GM12878 (cell line): Measurements from ENCODE around the gene CCNDBP1. TPM values are rescaled to one million over a fixed set of nuclear protein-coding genes. Genes with fewer than 3 reads are reported as not detected.

Experiments used
- ATAC-seq: fragments of 200-7000 bp; cut with Tn5 transposase; 3 replicates; pipeline ENCODE4 v1.9.1; 2020; ENCODE audit warnings: mild to moderate bottlenecking, moderate library complexity
- BruUV-seq: library from RNA; stranded (reverse); fragments of 400-500 nt; replicated peaks from 2 replicates; lab custom pipeline; 2021; lab: Mats Ljungman, UMichigan
- CTCF ChIA-PET: fragments of 300-600 bp; sonication (Branson Sonifier 250); formaldehyde crosslinking; extraction: SDS; loops from one replicate; lab custom pipeline; 2021; ENCODE audit warnings: inconsistent platforms; lab: Yijun Ruan, JAX
- POLR2A ChIA-PET: fragments of 350-600 bp; formaldehyde crosslinking; extraction: SDS; loops from one replicate; lab custom pipeline; 2021; ENCODE audit warnings: inconsistent platforms; lab: Charles Lee
- RAD21 ChIA-PET: fragments of 300-600 bp; sonication (Branson Sonifier 250); formaldehyde crosslinking; loops from one replicate; lab custom pipeline; 2023; ENCODE audit warnings: antibody characterized with exemption; ENCODE audit not compliant: unreplicated experiment; lab: Charles Lee
- SMC1A ChIA-PET: fragments of 300-600 bp; sonication (Branson Sonifier 250); formaldehyde crosslinking; loops from one replicate; lab custom pipeline; 2023; ENCODE audit not compliant: unreplicated experiment, uncharacterized antibody; lab: Charles Lee
- DNase-seq: peaks from one replicate; pipeline ENCODE4 v3.0.0-alpha.2; 2011; ENCODE audit warnings: low read depth, low spot score
- FAIRE-seq: peaks from 3 replicates; lab custom pipeline; 2011; peaks lifted over from hg19 to GRCh38; lab: Jason Lieb, UNC
- H2AFZ ChIP-seq: 2 replicates; pipeline ENCODE4 v1.6.0; 2011; ENCODE audit warnings: low read depth, low read length, control low read depth; ENCODE audit not compliant: control insufficient read depth
- H3K27ac ChIP-seq: 2 replicates; pipeline ENCODE4 v1.5.1; 2011; ENCODE audit warnings: control low read depth; ENCODE audit not compliant: control insufficient read depth, insufficient read depth
- H3K27me3 ChIP-seq, 2 experiments: replicated peaks in 1 of 2; 2 replicates each; pipeline versions ENCODE4 v1.6.0 to v1.6.1; 2011; ENCODE audit warnings: low read length in 1 of 2; ENCODE audit not compliant: control insufficient read depth in 2 of 2, insufficient read depth in 2 of 2
- H3K36me3 ChIP-seq, 2 experiments: 2 replicates each; pipeline ENCODE4 v1.5.1; 2011; ENCODE audit warnings: low read length in 1 of 2; ENCODE audit not compliant: control insufficient read depth in 2 of 2, insufficient read depth in 2 of 2
- H3K4me1 ChIP-seq: 2 replicates; pipeline ENCODE4 v1.6.1; 2011; ENCODE audit warnings: mild to moderate bottlenecking, low read length, moderate library complexity, mixed read lengths; ENCODE audit not compliant: control insufficient read depth, insufficient read depth
- H3K4me2 ChIP-seq: 2 replicates; pipeline ENCODE4 v1.6.0; 2011; ENCODE audit warnings: control low read depth; ENCODE audit not compliant: control insufficient read depth, insufficient read depth
- H3K4me3 ChIP-seq: fragments of 200-600 bp; sonication (generic); 2 replicates; pipeline ENCODE4 v1.5.1; 2016
- H3K79me2 ChIP-seq: 2 replicates; pipeline ENCODE4 v1.6.0; 2011; ENCODE audit warnings: low read length; ENCODE audit not compliant: control insufficient read depth, insufficient read depth
- H3K9ac ChIP-seq: 2 replicates; pipeline ENCODE4 v1.8.0; 2011; ENCODE audit warnings: low read length, control low read depth, mixed read lengths; ENCODE audit not compliant: control insufficient read depth, insufficient read depth
- H3K9me3 ChIP-seq: replicated peaks from 3 replicates; pipeline ENCODE4 v1.5.1; 2011; ENCODE audit warnings: mild to moderate bottlenecking, low read length; ENCODE audit not compliant: control insufficient read depth, insufficient read depth
- H4K20me1 ChIP-seq: 2 replicates; pipeline ENCODE4 v1.6.0; 2011; ENCODE audit not compliant: control insufficient read depth, insufficient read depth
- CUX1 ChIP-seq: IDR thresholded peaks from 2 replicates; pipeline ENCODE4 v1.6.1; 2012; ENCODE audit warnings: improper control_type of control experiment, low read depth, low read length; ENCODE audit not compliant: insufficient replicate concordance
- E2F8 ChIP-seq: fragments of 450-650 bp; IDR thresholded peaks from 2 replicates; pipeline ENCODE4 v1.6.1; 2018; ENCODE audit warnings: mild to moderate bottlenecking, low read depth, moderate library complexity; ENCODE audit not compliant: partially characterized antibody
- FOXK2 ChIP-seq: fragments of 450-650 bp; IDR thresholded peaks from 2 replicates; pipeline ENCODE4 v1.6.1; 2017; ENCODE audit warnings: mild to moderate bottlenecking, moderate library complexity
- IRF4 ChIP-seq: IDR thresholded peaks from 2 replicates; pipeline ENCODE4 v1.6.1; 2011; ENCODE audit warnings: low read depth, low read length
- KAT2A ChIP-seq: conservative IDR thresholded peaks from 2 replicates; pipeline ENCODE4 v1.6.1; 2011; ENCODE audit warnings: low read depth, low read length; ENCODE audit not compliant: control insufficient read depth
- MEF2A ChIP-seq: IDR thresholded peaks from 2 replicates; pipeline ENCODE4 v1.6.1; 2011; ENCODE audit warnings: low read depth, mild to moderate bottlenecking, low read length, moderate library complexity; ENCODE audit not compliant: insufficient read depth
- MTA3 ChIP-seq: IDR thresholded peaks from 2 replicates; pipeline ENCODE4 v1.6.1; 2012; ENCODE audit warnings: low read length, inconsistent platforms, borderline replicate concordance
- NFYB ChIP-seq: IDR thresholded peaks from 2 replicates; pipeline ENCODE4 v1.6.1; 2011; ENCODE audit warnings: low read depth, mild to moderate bottlenecking, low read length, improper control_type of control experiment, moderate library complexity; ENCODE audit not compliant: insufficient read depth
- SIN3A ChIP-seq: IDR thresholded peaks from 2 replicates; pipeline ENCODE4 v1.6.1; 2012; ENCODE audit warnings: low read depth, low read length, improper control_type of control experiment
- USF2 ChIP-seq: IDR thresholded peaks from 2 replicates; pipeline ENCODE4 v1.6.1; 2011; ENCODE audit warnings: low read depth, low read length, improper control_type of control experiment, borderline replicate concordance
- ZNF274 ChIP-seq: IDR thresholded peaks from one replicate; pipeline ENCODE4 v1.8.0; 2011; ENCODE audit not compliant: insufficient read length, insufficient read depth
- WGBS: methylation state at CpG from one replicate; pipeline ENCODE4 v1.1.6; 2016; ENCODE audit warnings: low lambda C conversion rate; ENCODE audit not compliant: insufficient replicate concordance, insufficient coverage; ENCODE audit errors: missing lambda C conversion rate; 5-methylcytosine and 5-hydroxymethylcytosine counted together
- in situ Hi-C: fragments of 300-500 bp; cut with MboI; formaldehyde crosslinking; loops from 9 replicates; pipeline ENCODE4 v1.14.3; 2018; ENCODE audit warnings: mixed read lengths
- intact Hi-C: fragments of 100-400 bp; cut with micrococcal nuclease; formaldehyde crosslinking; loops from one replicate; pipeline ENCODE4 v1.14.2; 2022; ENCODE audit not compliant: unreplicated experiment
- polyA plus RNA-seq, 11 experiments: library from polyadenylated mRNA; depleted of rRNA in 4 of 11; unstranded in 6 of 11; stranded (reverse) in 5 of 11; fragments of >200 nt; fragmentation: Nextera tagmentation in 4 of 11; fragmentation: Illumina TruSeq in 1 of 11; extraction: Ambion mirVana in 4 of 11; extraction: Trizol in 1 of 11; gene quantifications; 1 replicate in 1 of 11; 2 replicates in 10 of 11; pipeline versions ENCODE4 v1.2.1 to v1.2.3, GENCODE V29; 2011 to 2016; ENCODE audit warnings: inconsistent platforms in 2 of 11, missing spikeins in 2 of 11, low read depth in 1 of 11
- total RNA-seq, 4 experiments: library from RNA; depleted of rRNA in 3 of 4; stranded (reverse); fragments of >200 nt in 3 of 4; fragmentation: Illumina TruSeq in 1 of 4; extraction: Trizol in 1 of 4; gene quantifications; 2 replicates each; pipeline versions ENCODE4 v1.2.1 to v1.2.3, GENCODE V29; 2013 to 2021

CCNDBP1 gene
- total and polyA plus RNA-seq, 10 of the 15 experiments (the other 5 are each of a cell fraction or from before 2014, with no cell fraction given) = 30.1 to 86.7 (median 42.2) TPM

DNA sequence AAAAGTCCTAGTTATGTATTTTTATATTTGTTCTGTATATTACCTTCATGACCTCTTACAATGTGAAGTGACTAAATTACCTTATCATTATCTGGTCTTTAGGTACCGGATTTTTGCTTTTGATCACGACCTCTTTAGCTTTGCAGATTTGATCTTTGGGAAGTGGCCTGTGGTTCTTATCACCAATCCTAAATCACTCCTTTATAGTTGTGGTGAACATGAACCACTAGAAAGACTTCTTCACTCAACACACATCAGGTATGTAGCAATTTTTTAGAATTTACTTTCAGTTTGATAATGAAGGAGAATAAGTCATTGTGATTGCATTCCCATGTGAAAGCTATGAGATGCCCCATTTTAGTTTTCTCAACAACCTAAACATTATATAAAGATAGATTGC is 33.5 kb upstream of the CCNDBP1 start:
- peaks cover 0 to 10% of the 10 kb centered on the region in 2 experiments; a peak in 2 of 4 replicates for H3K36me3 ChIP-seq
- WGBS = 96% methylated on average over 2 of the region's 2 CpGs
- H3K79me2 ChIP-seq = no peaks in the 10 kb centered on the region
- no peak for FAIRE-seq
- no peak overlapping the region for H3K4me2 ChIP-seq
- H3K9ac ChIP-seq = no peak overlapping the region
- H3K27me3 ChIP-seq = no peaks in the 10 kb centered on the region
- H2AFZ ChIP-seq = no peak overlapping the region
- intact Hi-C loops = no loop called here
- no peak overlapping the region for H3K27ac ChIP-seq
- ChIA-PET POLR2A (no interaction called here), CTCF (interaction anchor here (0.8 to 1.1 kb wide), 2 partner anchors 44 to 52 kb away, joined by 3 read pairs; no protein-coding TSS in a partner anchor), RAD21 (interaction anchor here (0.9 kb wide), 1 partner anchor 54 kb away, joined by 3 read pairs; no protein-coding TSS in a partner anchor), SMC1A (interaction anchor here (1.2 kb wide), 1 partner anchor 48 kb away, joined by 3 read pairs; no protein-coding TSS in a partner anchor)
- BruUV-seq = no TSS peak
- in situ Hi-C loops = no loop called here
- no peak overlapping the region for H3K4me3 ChIP-seq
- no peaks in the 10 kb centered on the region for H3K4me1 ChIP-seq
- no peak for ATAC-seq
- DNase-seq = no peak
- no peaks in the 10 kb centered on the region for H4K20me1 ChIP-seq
- H3K9me3 ChIP-seq = no peaks in the 10 kb centered on the region
- no peak for TF ChIP-seq E2F8
- TF ChIP-seq IRF4 = no peak
- no peak for TF ChIP-seq USF2
- no peak for TF ChIP-seq FOXK2
- TF ChIP-seq MEF2A = no peak
- TF ChIP-seq MTA3 = no peak
- TF ChIP-seq NFYB = no peak
- TF ChIP-seq SIN3A = no peak
- no peak for TF ChIP-seq CUX1
- TF ChIP-seq ZNF274 = no peak
- no peak for TF ChIP-seq KAT2A
